Measurements from ENCODE around the gene RALGAPB.

Gene RALGAPB

DNA sequence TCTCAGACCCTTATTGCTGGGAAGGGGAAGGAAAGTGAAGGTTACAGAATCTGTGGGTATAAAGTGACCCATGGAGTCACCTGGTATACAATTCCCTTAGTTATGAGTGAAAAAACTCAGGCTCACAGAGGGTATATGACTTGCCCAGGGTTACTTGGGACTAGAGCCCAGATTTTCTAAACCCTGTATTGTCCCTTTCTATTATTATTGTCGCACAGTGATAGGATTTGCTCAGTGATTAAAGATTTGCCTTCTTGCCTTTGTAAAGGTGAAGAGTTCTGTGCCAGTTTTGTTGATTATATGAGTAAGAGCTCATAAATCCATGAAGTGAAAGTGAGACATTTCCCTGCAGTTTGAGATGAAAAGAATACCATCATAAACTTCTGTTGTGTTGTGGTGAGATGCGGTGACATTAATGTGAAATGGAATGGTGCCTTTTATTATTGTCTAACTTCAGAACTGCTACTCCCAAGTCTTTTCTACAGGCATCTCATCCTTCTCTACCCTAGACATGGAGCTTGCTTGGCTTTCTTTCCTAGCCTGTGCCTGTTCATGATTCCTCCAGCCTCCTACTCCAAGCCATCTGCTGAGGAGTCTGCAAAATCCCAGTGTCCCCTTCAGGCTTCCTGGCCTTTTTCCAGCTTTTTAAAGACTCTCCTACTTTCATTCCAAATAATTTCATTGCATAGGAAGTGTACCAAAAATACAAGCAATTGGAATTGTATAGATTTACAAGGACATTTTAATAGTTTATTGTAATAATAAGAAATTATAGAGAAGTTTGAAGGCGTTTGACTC, 74.8 kb downstream of the RALGAPB start:
- DNase-seq (ENCODE audit: low read depth in 2 of 2), result no peak

DNA sequence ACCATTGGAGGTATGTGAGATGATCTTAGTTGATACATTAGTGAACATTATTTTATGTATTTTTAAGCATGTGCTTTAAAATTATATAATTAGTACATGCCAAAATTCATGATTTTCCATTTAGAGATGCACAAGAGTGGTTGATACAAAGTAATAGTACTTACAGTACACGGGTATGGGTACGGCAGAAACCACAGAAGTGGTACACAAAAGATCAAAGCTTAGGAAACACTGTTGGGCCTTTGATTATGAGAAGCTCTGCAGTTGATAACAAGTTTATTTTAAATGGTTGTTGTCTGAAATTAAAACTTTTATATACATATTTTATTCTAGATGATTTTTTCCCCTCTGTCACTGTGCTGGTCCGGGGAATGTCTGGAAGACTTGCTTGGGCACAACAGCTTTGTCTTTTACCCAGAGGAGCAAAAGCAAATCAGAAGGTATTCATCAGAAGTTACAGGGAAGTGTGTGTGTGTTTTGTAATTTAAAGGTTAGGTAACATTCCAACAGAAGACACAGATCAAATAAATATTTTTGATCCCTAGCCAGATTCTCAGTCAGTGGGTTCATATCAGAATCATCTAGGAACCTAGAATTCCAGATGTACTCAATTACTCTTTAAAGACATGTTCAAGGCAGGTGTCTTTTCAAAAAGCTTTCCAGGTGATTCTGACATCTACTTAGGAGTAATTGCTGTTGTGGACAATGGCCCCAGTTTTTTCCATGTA, 75.9 kb downstream of the RALGAPB start:
- DNase-seq (ENCODE audit: low read depth in 2 of 2), result no peak

DNA sequence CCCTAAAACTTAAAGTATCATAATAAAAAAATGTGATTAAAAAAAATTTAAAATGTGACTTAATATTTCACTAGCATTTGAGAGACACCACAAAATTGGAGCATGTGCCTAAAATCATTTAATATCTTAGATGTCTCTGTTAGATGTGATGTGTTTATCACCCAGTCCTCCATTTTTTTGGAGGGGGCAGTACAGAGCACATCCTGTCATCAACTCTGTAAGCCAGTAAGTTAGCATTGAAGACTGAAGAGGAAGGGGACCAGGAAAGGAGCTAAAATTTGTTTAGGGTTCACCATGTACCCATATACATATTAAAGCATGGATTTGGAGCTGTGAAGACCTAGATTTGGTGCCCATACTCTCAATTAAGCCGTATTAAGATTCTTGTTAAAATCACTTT, 77.6 kb downstream of the RALGAPB start:
- no peak for DNase-seq (ENCODE audit: low read depth in 2 of 2)

DNA sequence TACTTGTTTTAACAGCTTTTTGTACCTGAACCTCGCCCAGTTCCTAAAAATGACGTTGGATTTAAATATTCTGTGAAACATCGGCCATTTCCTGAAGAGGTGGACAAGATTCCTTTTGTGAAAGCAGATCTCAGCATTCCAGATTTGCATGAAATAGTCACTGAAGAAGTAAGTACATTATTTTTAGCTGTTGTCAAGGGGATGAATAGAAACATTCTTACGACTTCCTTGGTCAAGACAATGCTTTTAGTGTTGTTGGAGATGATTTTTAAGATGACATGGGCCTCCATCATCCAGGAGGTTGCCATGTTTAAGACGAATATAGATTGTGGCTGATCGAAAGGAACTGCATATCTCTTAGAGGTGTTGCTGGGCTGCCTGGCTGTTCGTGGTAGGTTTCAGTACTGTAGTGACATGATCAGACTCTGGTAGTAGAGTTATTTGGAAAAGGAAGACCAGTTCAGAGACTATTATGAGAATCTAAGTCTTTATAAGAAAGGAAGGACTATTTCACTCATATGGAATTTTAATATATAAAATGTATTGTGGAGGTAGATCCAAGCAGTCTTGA, 78.5 kb downstream of the RALGAPB start:
- DNase-seq (ENCODE audit: low read depth in 2 of 2), result no peak

DNA sequence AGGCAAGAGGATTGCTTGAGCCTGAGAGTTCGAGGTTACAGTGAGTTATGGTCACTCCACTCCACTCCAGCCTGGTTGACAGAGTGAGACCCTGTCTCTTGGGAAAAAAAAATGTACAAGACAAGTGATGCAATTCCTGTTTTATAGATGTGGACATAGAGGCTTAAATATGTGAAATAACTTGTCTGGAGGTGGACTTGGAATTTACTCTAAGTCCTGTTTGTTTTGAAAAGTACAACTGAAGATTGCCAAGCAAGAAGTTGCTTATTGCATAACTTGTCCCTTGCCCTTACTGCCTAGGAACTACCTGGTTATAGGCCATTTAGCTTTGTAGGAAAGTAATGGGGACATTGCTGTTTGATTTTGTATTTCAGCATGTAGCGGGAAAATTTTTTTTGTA, 82.3 kb downstream of the RALGAPB start:
- no peak for DNase-seq (ENCODE audit: low read depth in 2 of 2)

DNA sequence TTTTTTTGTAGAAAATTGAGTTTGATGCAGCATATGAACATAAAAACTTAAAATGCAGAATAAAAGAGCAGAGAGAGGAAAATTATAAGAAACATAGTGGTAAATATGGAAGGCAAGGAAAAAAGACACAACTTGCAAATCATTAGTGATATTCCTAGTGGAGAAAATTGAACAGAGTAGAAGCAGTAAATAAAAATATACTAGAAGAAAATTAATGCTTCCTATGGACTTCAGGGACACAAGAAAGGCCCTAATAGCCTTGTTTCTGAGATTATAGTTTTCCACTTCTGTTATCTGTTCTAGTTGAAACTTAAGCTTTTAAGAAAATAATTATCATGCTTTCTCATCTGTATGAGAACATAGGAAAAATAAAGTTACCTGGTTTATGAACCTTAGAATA, 82.8 kb downstream of the RALGAPB start:
- DNase-seq (ENCODE audit: low read depth in 2 of 2), result no peak

DNA sequence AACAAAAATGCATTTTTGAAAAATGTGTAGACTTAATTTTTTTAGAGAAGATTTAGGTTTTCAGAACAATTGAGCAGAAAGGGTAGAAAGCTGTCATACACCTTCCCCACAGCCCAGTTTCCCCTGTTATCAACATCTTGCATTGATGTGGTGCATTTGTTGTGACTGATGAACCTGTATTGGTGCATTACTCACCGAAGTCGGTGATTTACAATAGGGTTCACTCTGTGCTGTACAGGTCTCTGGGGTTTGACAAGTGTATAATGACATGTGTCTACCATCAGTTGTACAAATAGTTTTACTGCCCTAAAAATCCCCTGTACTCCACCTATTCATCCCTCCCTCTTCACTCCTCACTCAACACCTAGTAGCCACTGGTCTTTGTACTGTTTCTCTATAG, 84.5 kb downstream of the RALGAPB start:
- DNase-seq (ENCODE audit: low read depth in 2 of 2), result no peak

DNA sequence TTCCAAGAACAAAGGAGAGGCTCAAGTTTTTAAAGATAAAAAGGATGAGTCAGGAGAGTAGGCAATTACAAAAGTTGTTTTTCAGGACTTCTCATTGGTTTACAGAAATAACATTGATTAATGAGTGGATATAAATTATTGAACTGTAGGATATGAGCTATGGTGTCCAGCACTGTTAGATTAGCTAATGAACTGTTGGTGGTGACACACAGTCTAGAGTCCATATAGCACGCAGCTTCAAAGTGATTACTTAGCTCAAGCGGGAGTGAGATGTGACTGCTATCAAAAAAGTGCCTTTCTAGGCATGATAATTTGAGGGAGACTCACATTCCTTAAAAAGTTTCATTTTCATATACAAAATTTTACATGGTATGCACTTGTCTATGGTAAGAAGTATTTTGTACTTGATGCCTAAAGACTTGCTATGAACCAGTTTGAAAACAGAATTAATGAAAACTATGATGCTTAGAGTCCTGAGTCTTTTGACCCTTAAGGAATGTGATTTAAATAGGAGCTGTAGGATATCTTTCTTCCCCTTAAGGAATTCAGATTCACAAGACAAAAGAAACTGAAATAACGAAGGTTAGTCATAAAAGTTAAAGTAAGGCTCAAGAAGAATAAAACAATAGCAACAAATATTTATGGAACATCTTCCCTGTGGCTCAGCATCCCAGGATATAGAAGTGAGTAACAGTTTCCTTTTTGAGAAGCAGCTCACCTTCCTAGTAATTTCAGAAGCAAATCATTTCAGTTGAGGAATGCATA, 86.1 kb downstream of the RALGAPB start:
- no peak for DNase-seq (ENCODE audit: low read depth in 2 of 2)

DNA sequence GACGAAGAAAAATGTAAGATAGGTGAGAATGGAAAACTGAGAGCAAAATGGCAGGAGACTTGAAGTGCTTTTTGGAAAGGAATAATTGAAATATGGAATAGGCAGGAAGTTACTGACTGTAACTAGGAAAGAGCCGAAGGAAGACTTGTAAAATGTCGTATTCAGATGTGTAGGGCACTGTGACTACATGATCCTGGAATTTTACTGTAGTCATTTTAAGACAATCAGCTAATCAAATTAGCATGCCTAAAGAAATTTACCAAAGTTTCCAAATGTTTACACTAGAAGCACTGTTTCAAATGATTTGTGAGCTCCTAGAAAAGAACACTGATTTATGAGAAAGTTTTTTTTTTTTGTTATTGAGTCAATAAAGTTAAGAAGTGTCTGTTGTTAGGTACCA, 87.1 kb downstream of the RALGAPB start:
- peak; percentile 5 for DNase-seq (ENCODE audit: low read depth in 2 of 2)

DNA sequence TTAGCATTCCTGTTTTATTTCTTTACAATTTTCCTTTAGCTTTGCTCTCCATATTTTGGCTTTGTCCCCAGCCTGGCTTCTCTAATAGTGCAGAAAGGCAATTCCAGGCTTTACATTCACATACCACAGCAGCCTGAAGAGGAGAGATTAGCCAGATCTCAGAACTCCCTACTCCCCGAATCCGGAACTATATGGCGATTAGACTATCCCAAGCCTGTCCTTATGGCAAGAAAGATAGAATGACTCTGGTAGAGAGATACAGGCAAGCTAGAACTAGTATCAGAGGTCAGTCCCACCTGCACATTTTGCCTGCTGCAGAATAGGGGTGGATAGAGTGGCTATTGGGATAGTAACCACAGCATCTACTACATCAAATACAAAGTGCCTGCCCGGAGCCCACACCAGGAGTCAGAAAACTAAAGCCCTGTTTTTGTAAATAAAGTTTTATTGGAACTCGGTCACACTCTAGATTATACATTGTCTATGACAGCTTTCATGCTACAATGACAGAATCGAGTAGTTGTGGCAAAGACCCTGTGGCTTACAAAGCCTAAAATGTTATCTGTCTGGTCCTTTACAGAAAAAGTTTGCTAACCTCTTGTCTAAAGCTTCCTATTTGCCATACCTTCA, 91.3 kb downstream of the RALGAPB start:
- DNase-seq (ENCODE audit: low read depth in 2 of 2), result no peak

DNA sequence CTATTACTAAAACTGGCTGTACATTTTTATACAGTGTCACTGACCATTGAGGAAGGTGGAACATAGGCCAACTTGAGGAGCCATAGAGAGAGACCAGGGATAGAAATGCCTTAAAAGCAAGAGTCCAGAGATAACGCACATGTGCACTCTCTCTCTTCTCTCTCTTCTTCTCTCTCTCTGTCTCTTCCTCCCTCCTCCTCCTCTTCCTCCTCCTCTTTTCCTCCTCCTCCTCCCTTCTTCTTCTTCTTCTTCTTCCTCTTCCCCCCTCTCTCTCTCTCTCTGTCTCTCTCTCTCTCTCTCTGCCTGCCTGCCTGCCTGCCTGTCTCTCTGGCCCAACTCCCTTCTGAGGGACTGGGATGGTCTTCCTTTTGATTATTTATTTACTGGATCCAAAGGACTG, 92.0 kb downstream of the RALGAPB start:
- no peak for DNase-seq (ENCODE audit: low read depth in 2 of 2)

DNA sequence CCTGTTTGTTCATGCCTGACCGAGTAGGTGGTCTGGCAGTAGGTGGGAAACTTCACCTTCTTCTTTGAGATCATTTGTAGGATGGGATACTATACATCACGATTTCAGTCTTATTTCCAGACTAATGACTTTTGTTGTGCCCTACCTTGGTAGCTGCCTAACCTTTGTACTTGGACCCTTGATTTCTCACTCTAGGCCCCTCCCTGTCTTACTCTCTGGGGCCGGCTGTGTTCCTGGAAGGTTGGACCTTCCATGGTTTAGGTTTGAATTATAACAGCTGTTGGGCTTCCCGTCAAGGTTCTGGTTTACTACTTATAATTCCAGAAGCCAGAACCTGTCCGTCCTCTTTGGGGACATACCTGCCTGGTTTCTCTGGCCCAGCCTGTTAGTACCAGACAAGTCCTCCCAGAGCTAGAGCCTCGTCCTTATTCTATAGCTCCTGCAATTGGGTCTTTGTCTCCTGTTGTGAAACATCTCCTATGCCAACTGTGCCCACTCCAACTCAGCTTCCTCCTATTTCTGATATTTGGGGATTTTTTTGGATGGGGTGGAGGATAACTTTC, 93.5 kb downstream of the RALGAPB start:
- DNase-seq (ENCODE audit: low read depth in 2 of 2), result no peak

DNA sequence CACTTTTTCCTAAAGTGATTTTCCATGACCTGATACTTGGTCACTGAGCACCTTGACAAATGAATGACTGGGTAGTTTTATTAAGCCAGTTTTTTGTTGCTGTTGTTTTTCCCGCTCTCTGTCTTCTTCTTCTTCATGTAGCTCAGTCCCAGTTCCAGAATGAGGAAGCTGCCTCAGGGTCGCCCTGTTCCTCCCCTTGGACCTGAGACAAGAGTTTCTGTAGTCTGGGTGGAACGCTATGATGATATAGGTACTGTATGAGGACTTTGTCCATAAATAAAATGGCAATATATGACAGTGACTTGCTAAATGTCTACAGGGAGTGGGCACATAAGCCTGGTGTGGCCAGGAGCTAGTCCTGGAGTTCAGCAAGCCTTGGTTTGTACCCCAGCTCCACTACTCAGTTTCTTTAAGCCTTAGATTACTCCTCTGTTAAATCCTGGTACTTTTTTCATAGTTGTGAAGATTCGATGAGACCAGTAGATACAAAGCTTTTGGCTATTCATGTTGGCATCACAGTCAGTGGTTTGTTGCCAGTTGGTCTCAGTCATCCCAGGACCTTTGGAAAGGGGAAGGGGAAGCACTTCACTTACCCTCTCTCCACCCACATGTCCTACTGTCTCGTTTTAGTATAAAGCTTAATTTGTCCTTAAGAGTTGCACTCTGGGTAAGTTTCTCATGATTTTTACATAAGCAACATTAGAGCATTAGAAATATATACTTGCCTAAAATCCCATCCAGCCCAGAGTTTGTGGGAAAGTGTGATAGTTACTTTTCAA, 97.3 kb downstream of the RALGAPB start:
- no peak for DNase-seq (ENCODE audit: low read depth in 2 of 2)

DNA sequence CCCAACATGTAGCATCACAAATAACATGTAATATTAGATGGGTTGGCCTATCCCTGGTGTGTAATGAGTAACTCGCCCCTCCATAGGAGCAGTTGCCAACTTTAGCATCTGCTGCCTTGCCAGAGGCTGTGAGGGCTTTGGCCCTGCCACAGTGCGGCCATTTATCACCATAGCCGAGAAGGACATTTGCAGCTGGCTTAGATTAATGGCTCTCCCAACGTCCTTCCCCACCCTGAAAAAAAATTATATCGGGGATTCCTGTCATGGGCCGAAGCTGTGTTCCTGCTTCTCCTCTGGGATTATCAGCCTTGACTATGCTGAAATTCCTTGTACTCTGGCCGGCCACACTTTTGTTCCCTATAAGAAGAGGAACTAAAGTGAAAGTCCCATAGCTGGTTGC, 100.8 kb downstream of the RALGAPB start:
- no peak for DNase-seq (ENCODE audit: low read depth in 2 of 2)

DNA sequence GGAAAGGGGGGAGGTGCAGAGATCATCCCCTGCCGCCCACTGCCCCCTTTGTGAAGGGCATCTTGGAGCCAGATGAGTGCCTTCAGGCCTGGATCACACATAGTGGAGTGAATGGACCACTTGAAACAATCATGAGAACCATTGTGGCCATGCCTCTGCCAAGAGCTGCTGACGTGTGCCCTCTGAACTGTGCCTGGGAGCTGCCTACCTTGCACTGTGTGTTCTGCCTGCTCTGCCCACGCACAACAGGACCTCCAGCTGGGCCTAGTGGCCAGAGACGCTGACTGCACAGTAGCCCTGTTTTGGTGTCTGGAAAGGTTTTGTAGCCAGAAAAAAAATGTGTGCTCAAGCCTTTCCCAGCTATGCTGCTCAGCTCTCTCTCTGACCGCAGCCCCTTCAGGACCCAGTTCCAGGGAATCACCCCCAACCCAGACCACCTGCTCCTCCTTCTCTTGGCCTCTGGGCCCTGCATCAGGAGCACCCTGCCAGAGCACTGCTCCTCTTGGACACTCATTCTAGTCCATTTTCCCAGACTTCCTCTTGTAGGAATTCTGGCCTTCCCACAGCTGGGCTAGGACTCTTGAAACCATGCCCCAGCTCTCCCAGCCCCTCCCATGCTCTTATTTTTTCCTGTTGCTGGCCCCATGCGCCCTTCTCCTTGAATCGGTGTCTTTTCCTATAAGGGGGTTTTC, 106.7 kb downstream of the RALGAPB start:
- DNase-seq (ENCODE audit: low read depth in 2 of 2), result no peak

DNA sequence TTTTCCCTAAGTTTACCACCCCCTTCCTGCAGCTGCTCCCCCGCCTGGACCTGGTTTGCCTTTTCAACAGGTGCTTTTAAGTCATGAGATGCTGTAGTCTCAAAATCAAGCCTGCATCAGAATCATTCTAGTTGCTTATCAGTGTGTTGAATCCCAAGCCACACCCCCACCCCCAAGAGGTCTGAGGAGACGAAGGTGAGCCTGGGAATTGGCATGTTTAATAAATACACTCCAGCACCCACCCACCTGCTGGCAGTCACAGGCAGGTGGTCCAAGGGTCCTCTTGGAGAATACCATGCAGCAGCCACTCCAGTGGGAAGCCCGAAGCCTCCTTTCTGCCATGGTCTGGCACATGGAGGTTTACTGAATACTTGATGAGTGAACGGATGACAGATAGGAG, 107.3 kb downstream of the RALGAPB start:
- no peak for DNase-seq (ENCODE audit: low read depth in 2 of 2)

DNA sequence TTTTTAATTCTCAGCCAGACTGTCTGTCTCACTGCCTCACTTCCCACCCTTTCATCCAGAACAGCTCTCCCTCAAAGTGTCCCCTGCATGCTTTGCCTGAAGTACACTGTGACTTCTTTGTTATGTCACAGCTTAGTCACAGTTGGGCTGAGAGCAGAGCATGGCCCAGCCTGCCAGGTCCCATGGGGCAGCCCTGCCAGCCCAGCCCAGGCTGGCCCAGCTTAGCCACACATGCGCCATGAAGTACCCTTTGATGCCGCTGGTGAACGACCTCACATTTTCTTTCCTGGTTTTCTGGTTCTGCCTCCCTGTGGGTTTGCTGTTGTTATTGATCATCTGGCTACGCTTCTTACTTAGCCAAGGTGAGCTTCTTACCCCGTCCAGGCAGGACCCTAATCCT, 108.4 kb downstream of the RALGAPB start, which contains the start of gene ADIG:
ADIG (plus strand) TSS at position 185 of the 400 bp plus-strand sequence; CDS start at position 239, 54 bp downstream.
- no peak for DNase-seq (ENCODE audit: low read depth in 2 of 2)

DNA sequence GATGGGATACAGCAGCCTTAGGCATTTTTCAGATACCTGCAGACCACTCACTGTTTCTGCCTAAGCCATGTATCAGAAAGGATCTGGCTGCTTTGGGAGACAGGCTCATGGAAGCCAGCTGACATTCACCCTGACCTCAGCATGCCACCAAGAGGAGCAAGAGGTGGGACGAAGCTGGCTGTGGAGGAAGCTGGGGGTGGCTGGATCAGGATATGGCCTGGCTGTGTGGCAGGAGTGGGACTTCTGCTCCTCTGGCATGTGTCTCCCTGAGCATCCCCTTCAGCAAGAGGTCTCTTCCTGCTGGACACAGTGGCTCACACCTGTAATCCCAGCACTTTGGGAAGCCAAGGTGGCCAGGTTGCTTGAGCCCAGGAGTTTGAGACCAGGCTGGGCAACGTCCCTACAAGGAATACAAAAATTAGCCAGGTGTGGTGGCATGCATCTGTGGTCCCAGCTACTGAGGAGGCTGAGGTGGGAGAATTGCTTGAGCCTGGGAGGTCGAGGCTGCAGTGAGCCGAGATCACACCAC, 109.3 kb downstream of the RALGAPB start:
- DNase-seq (ENCODE audit: low read depth in 2 of 2), result no peak

DNA sequence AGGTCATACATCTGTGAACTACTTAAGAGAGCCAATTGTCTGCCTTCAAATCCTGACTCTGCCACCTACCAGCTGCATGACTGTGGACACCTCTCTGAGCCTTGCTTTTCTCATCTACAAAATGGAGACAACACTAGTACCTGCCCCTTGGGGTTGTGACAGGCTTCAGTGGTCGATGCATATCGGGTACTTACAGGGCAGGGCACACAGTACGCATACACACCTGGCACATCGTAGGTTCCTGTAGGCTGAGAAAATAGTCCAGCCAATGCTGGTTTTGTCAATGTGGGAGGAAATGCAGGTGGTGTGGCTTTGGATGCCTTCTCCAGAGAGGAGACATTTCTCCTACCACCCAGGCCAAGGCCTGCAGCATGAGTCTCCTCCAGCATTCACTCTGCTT, 110.7 kb downstream of the RALGAPB start:
- no peak for DNase-seq (ENCODE audit: low read depth in 2 of 2)
